GM12875 (cell line): ENCODE results near the gene HLA-B.
A peak's percentile ranks its signal among the peaks of the same experiment; 100 is the strongest.

Experiments used
- H3K4me3 ChIP-seq: one replicate; pipeline ENCODE4 v1.5.1; 2011; ENCODE audit warnings: low read depth, low read length, control low read depth
- CTCF ChIP-seq: IDR thresholded peaks from 2 replicates; pipeline ENCODE4 v1.5.1; 2011; ENCODE audit warnings: low read depth, mild to moderate bottlenecking, control low read depth, inconsistent platforms, low read length, moderate library complexity, borderline replicate concordance; ENCODE audit not compliant: insufficient read depth

The HLA-B gene

DNA sequence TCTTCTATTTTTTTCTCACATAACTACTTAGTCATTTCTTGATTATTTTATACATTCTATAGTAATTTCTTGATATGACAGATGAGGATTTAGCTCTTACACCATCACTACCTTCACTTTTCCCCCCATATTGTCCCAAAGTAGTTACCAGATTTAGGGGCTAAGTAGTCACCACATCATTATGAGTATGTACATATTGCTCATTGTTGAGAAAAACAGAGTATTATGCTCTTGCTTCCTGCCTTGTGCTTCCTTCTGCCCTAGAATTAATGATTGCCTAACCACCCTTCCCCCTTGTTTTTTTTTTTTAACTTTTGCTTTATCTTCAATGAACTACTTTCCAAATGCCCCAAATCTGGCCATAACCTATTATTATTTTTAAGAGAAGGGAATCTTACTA lies 6.8 kb upstream of the HLA-B start:
- TF ChIP-seq CTCF, result no peak
- H3K4me3 ChIP-seq, result no peak overlapping the region

DNA sequence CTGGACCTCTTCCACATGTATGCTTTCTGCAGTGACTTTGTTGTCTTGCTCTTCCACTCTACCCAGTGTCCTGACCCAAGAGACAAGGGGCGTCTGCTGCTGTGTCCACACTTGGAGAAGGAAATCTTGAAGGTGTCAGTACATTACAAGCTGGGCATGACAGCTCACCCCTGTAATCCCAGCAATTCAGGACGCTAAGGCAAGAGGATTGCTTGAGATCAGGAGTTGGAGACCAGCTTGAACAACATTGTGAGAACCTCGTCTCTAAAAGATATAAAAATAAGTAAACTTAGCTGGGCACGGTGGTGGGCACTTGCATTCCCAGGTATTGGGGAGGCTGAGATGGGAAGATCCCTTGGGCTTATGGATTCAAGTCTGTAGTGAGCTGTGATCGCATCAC lies 5.8 kb upstream of the HLA-B start:
- TF ChIP-seq CTCF, result no peak
- no peak overlapping the region for H3K4me3 ChIP-seq

DNA sequence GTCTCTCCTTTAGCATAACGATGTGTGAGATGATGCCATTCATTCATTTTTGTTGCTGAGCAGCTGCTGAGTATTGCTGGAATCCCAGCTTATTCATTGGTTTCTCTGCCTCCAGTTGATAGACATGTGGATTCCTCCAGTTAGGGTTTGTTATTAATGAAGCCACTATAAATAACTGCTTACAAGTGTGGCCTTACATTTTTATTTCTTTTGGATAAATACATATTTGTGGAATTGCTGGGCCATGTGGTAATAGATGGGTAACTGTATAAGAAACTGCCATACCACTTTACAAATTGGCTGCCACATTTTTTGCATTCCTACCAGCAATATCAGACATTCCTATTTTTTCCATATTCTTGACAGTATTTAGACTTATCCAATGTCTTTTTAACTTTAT lies 2.6 kb upstream of the HLA-B start:
- H3K4me3 ChIP-seq, result no peak overlapping the region
- TF ChIP-seq CTCF, result no peak

DNA sequence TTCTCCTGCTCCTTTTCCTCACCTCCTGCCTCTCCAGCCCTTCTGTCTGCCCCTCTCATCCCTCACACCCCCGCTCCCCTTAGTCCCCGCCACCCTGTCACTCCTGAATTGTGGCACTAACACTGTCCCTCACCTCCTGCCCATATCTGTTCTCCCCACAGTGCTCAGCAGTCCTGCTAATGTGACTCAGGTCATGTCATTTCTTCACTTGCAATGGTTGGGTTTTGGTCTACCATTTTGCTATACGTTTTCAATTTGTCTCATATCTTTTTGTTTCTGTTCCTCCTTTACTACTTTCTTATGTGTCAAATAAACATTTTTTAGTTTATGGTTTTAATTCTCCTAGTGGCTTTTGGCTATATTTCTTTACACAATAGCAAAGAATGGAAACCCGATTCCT lies 1.3 kb upstream of the HLA-B start:
- TF ChIP-seq CTCF, result no peak
- no peak overlapping the region for H3K4me3 ChIP-seq

DNA sequence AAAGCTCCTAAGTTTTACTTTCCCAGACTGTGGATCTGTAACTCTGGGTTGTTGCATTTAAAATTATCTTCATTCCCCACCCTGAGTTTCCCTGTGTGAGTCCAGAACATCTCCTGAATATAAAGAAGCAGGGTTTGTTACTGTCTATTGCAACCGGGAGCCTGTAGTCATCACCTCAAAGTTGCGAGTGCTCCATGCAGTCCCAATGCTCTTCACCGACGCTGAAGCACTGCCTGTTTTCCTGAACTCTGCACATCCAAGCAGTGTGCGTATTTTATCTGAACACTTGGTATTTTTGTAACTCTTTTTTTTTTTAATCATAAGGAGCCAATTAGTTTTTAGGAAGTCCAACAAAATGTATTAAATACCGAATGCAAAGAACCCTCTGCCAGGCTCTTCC lies 907 bp upstream of the HLA-B start:
- TF ChIP-seq CTCF, result no peak
- H3K4me3 ChIP-seq, result no peak overlapping the region

DNA sequence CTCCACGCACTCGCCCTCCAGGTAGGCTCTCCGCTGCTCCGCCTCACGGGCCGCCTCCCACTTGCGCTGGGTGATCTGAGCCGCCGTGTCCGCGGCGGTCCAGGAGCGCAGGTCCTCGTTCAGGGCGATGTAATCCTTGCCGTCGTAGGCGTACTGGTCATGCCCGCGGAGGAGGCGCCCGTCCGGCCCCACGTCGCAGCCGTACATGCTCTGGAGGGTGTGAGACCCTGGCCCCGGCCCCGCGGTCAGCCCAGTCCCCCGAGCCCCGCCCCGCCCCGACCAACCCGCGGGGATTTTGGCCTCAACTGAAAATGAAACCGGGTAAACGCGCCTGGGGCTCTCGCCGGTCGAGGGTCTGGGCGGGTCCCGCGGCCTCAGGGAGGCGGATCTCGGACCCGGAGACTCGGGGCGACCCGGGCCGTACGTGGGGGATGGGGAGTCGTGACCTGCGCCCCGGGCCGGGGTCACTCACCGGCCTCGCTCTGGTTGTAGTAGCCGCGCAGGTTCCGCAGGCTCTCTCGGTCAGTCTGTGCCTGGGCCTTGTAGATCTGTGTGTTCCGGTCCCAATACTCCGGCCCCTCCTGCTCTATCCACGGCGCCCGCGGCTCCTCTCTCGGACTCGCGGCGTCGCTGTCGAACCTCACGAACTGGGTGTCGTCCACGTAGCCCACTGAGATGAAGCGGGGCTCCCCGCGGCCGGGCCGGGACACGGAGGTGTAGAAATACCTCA lies 598 bp downstream of the HLA-B start:
- no peak for TF ChIP-seq CTCF
- peak overlapping the region; percentile 57 for H3K4me3 ChIP-seq

- no peak for TF ChIP-seq CTCF
- peak overlapping the region; percentile 57 for H3K4me3 ChIP-seq
These were observed 1.4 kb downstream of the HLA-B start for GRCh38 chr6:31355583-31355948.
